CD8-positive, alpha-beta T cell (primary cell): ENCODE results near the gene CYP2A7. TPM values are rescaled to one million over a fixed set of nuclear protein-coding genes. Genes with fewer than 3 reads are reported as not detected.

Source experiments
- total RNA-seq, 46 experiments: library from RNA in 2 of 46; stranded (reverse) in 2 of 46; gene quantifications; one replicate each; pipeline ENCODE4 v1.2.3 and lab custom pipeline; 2021 to 2026

CYP2A7 gene
- total RNA-seq, 2 experiments from 2014 or later, result not detected

Other genes with a start within 250 kb of the CYP2A7 start
- gene NUMBL, start 191.6 kb downstream of the CYP2A7 start, total RNA-seq, result 1 to 10 TPM; 3.5 to 4.3 TPM
- 10 to 100 TPM; 14.0 to 14.2 TPM for gene COQ8B, start 165.3 kb downstream of the CYP2A7 start, total RNA-seq
- 1 to 10 TPM; 5.9 to 6.4 TPM for gene ITPKC, start 165.1 kb downstream of the CYP2A7 start, total RNA-seq
- gene ACTMAP, start 131.8 kb downstream of the CYP2A7 start, total RNA-seq, result 1 to 10 TPM; 3.5 to 3.8 TPM
- 10 to 100 TPM; 68.3 to 88.2 TPM for gene SNRPA, start 131.0 kb downstream of the CYP2A7 start, total RNA-seq
- not detected for gene MIA, start 106.7 kb downstream of the CYP2A7 start, total RNA-seq
- gene RAB4B, start 104.0 kb downstream of the CYP2A7 start, total RNA-seq, result 10 to 100 TPM; 19.9 to 21.3 TPM
- gene EGLN2, start 83.0 kb downstream of the CYP2A7 start, total RNA-seq, result 100 to 1,000 TPM; 137 to 138 TPM
- not detected for gene CYP2A6, start 31.8 kb downstream of the CYP2A7 start, total RNA-seq
- not detected for gene CYP2B6, start 109.1 kb upstream of the CYP2A7 start, total RNA-seq
- gene CYP2A13, start 206.2 kb upstream of the CYP2A7 start, total RNA-seq, result not detected
- gene CYP2F1, start 232.2 kb upstream of the CYP2A7 start, total RNA-seq, result 1 to 10 TPM; 1.4 to 1.8 TPM